ENCODE data around the gene MTCH1. TPM values are rescaled to one million over a fixed set of nuclear protein-coding genes. Genes with fewer than 3 reads are reported as not detected.

Gene MTCH1
- total and polyA plus RNA-seq, 10 donors: 87.3 to 191 (median 158) TPM

DNA sequence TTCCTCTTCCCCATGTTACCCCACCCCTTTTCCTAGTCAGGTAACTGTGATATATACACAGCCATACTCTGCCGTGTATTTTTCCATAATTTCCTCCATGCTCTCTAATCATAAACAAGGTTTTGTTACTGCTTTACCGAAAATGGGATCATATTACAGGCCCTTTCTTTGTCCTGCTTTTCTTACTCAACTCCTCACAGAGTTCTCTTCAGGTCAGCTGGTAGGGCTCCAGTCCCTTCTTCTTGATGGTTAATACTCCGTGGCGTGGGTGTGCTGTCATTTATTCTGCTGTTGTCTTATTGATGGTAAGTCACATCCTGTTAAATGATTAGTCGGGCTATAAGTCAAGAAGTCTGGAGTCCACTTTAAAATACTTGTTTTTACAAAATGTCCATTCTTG lies 56.4 kb downstream of the MTCH1 start:
- no peaks in the 10 kb centered on the region for H3K27me3 ChIP-seq (replicated peaks in 1 of 7)
- peaks cover 0 to 45% (median 10%) of the 10 kb centered on the region in 6 donors for H3K36me3 ChIP-seq
- WGBS, 5 donors: 61 to 78% (median 74%) methylated on average over 5 of the region's 5 CpGs
- TF ChIP-seq POLR2AphosphoS5 (IDR thresholded peaks at IDR 0.05): no peak
- no peak for TF ChIP-seq POLR2A (IDR thresholded peaks at IDR 0.05)
- TF ChIP-seq, protein P1, sequence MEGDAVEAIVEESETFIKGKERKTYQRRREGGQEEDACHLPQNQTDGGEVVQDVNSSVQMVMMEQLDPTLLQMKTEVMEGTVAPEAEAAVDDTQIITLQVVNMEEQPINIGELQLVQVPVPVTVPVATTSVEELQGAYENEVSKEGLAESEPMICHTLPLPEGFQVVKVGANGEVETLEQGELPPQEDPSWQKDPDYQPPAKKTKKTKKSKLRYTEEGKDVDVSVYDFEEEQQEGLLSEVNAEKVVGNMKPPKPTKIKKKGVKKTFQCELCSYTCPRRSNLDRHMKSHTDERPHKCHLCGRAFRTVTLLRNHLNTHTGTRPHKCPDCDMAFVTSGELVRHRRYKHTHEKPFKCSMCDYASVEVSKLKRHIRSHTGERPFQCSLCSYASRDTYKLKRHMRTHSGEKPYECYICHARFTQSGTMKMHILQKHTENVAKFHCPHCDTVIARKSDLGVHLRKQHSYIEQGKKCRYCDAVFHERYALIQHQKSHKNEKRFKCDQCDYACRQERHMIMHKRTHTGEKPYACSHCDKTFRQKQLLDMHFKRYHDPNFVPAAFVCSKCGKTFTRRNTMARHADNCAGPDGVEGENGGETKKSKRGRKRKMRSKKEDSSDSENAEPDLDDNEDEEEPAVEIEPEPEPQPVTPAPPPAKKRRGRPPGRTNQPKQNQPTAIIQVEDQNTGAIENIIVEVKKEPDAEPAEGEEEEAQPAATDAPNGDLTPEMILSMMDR (IDR thresholded peaks at IDR 0.05 in 8 of 11, conservative IDR thresholded peaks at IDR 0.05 in 3 of 11): no peak
- no peaks in the 10 kb centered on the region for H3K9me3 ChIP-seq
- intact Hi-C loops (cut with DNase I; ENCODE audit: low total_unique reads): no loop called here
- no peak overlapping the region for H3K27ac ChIP-seq
- no peak overlapping the region for H3K4me3 ChIP-seq
- H3K4me1 ChIP-seq: peaks cover 0 to 10% (median 0%) of the 10 kb centered on the region in 6 donors
- no peak for DNase-seq

DNA sequence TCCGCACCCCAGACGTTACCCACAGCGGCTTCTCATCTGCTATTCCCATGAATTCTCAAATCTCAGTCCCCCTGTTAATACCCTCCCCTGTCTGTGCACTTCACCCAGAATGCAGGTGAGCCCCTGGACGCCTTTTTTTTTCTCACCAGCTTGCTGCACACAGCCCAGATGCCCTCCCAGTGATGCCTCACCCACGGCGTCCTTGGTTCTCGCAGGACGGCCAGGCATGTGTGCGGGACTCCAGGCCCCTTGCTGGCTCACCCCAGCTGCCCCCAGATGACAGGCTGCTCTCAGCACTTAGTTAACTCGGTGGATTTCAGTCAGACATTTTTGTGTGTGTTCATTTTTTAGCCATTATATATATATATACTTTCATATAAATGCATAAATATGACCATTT lies 56.8 kb downstream of the MTCH1 start:
- peaks cover 0 to 49% (median 15%) of the 10 kb centered on the region in 6 donors for H3K36me3 ChIP-seq
- DNase-seq: no peak
- no peak overlapping the region for H3K4me3 ChIP-seq
- no peak overlapping the region for H3K27ac ChIP-seq
- 83 to 89% (median 88%) methylated on average over 10 of the region's 10 CpGs for WGBS, 5 donors
- H3K9me3 ChIP-seq: no peaks in the 10 kb centered on the region
- H3K27me3 ChIP-seq (replicated peaks in 1 of 7): no peaks in the 10 kb centered on the region
- intact Hi-C loops (cut with DNase I; ENCODE audit: low total_unique reads): no loop called here
- H3K4me1 ChIP-seq: peaks cover 0 to 10% (median 0%) of the 10 kb centered on the region in 6 donors
- TF ChIP-seq POLR2AphosphoS5 (IDR thresholded peaks at IDR 0.05): no peak
- no peak for TF ChIP-seq POLR2A (IDR thresholded peaks at IDR 0.05)
- TF ChIP-seq, protein P1 (IDR thresholded peaks at IDR 0.05 in 8 of 11, conservative IDR thresholded peaks at IDR 0.05 in 3 of 11): no peak

DNA sequence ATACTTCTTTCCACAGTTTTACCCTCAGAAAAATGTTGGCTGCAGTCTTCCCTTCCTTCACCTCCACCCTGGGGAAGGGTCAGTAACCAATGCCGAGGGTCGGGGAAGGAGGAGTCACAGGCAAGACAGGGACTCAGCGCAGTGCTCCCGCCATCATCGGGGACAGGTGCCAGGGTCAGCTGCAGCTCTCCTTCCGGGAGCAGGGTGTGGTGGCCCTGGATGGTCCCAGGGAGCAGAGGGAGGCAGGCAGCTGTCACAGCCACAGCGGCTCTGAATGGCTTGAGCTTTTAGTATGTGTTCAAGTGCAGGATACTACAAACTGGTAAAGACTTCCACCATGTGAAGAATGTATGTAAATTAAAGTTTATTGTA lies 57.5 kb downstream of the MTCH1 start:
- H3K9me3 ChIP-seq: no peaks in the 10 kb centered on the region
- H3K27ac ChIP-seq: no peak overlapping the region
- no peak overlapping the region for H3K4me3 ChIP-seq
- TF ChIP-seq POLR2AphosphoS5 (IDR thresholded peaks at IDR 0.05) (no peak), POLR2A (IDR thresholded peaks at IDR 0.05) (no peak)
- TF ChIP-seq, protein P1 (IDR thresholded peaks at IDR 0.05 in 8 of 11, conservative IDR thresholded peaks at IDR 0.05 in 3 of 11): no peak
- no peaks in the 10 kb centered on the region for H3K27me3 ChIP-seq (replicated peaks in 1 of 7)
- peaks cover 0 to 10% (median 0%) of the 10 kb centered on the region in 6 donors for H3K4me1 ChIP-seq
- peaks cover 0 to 55% (median 21%) of the 10 kb centered on the region in 6 donors for H3K36me3 ChIP-seq
- DNase-seq: no peak
- 61 to 82% (median 80%) methylated on average over 7 of the region's 7 CpGs for WGBS, 5 donors
- intact Hi-C loops (cut with DNase I; ENCODE audit: low total_unique reads): no loop called here

DNA sequence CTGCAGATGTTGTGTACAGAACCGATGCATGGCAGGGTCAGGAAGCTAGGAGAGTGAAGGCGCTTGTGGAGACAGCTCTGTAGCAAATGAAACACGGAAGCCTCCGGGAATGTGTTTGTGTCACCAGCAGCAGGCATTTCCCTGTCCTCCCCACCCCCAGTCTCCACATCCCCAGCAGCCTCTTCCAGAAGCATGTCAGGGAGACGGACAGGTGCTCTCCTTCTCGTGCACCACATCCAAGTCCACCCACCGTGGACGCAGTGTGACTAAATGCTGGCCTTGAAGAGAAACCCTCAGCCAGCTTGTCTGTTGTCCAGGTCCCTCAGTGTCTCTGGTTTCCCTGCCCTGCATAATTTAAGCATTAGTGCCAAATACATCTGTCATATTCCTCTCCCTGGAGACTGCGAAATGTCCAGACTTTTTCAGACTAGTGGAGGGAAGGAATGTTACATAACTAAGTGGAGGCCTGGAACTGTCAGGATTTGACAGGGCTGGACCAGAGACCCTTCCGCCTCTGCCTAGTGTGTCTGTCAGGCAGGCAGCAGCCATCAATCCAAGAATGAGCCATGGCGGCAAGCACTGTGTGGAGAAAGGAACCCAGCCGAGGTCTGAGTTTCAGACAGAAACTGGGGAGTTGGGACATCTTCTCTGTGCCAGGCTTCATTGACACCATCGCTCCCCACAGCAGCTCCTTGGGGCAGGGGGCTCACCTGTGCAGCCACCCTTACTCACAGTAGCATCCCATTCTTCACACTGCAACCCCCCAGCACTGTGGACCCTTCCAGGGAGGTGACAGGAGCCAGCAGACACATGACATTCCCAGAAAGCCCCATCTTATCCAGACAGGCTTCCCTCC lies 58.1 kb downstream of the MTCH1 start:
- no peak overlapping the region for H3K27ac ChIP-seq
- intact Hi-C loops (cut with DNase I; ENCODE audit: low total_unique reads): no loop called here
- 76 to 88% (median 85%) methylated on average over 13 of the region's 13 CpGs for WGBS, 5 donors

More for the DNA sequence above, 58.1 kb downstream of the MTCH1 start:
- peaks cover 0 to 62% (median 27%) of the 10 kb centered on the region in 6 donors for H3K36me3 ChIP-seq
- H3K4me3 ChIP-seq: no peak overlapping the region
- TF ChIP-seq POLR2AphosphoS5 (IDR thresholded peaks at IDR 0.05): no peak
- TF ChIP-seq POLR2A (IDR thresholded peaks at IDR 0.05): no peak
- TF ChIP-seq, protein P1 (IDR thresholded peaks at IDR 0.05 in 8 of 11, conservative IDR thresholded peaks at IDR 0.05 in 3 of 11): no peak
- H3K4me1 ChIP-seq: peaks cover 0 to 10% (median 0%) of the 10 kb centered on the region in 6 donors
- no peaks in the 10 kb centered on the region for H3K9me3 ChIP-seq
- no peaks in the 10 kb centered on the region for H3K27me3 ChIP-seq (replicated peaks in 1 of 7)
- no peak for DNase-seq
